HG03135 (cell line): Measurements from ENCODE around the gene MYCN.
"Not testable (repeated sequence)": the region's sequence is repeated elsewhere in the genome, so short reads cannot be mapped to it uniquely, and the experiment has no call there.

ENCODE experiments used
- ATAC-seq: cut with Tn5 transposase; IDR thresholded peaks from one replicate; pipeline ENCODE4 v1.9.1; 2021; ENCODE audit warnings: mild to moderate bottlenecking, moderate library complexity; ENCODE audit not compliant: unreplicated experiment

MYCN gene

DNA sequence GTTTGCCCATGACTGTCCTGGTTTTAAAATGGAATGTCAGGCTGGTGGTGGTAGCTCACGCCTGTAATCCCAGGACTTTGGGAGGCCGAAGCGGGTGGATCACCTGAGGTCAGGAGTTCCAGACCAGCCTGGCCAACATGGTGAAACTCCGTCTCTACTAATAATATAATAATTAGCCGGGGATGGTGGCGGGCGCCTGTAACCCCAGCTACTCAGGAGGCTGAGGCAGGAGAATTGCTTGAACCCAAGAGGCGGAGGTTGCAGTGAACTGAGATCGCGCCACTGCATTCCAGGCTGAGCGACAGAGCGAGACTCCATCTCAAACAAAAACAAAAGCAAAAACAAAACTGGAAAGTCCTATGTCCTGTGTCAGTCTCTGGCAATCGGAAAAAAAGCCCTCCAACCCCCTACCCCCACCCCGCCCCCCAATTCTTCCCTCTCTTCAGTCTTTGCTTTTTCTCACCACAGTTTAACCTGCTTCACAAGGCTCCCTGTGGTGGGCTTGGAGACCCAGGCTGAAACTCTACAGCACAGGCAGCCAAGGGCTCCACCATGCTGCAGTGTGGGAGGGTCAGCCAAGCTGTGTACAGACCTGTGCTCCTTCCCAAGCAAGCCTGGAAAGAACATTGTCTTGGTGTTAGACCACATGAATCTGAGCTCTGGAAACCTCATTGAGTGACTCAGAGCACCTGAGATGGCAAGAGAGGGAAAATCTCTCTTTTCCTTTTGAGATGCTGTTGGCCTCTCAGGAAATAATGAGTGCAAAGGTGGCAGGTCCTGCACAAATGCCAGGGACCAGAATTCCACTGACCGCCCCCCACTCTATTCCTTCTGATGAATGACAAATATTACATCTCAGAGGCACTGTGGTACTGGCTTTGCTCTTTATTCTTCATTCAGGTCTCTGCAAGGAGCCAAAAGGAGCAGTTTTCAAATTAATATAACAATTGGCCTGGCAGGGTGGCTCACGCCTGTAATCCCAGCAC is 16.7 kb downstream of the MYCN start:
- no peak for ATAC-seq

DNA sequence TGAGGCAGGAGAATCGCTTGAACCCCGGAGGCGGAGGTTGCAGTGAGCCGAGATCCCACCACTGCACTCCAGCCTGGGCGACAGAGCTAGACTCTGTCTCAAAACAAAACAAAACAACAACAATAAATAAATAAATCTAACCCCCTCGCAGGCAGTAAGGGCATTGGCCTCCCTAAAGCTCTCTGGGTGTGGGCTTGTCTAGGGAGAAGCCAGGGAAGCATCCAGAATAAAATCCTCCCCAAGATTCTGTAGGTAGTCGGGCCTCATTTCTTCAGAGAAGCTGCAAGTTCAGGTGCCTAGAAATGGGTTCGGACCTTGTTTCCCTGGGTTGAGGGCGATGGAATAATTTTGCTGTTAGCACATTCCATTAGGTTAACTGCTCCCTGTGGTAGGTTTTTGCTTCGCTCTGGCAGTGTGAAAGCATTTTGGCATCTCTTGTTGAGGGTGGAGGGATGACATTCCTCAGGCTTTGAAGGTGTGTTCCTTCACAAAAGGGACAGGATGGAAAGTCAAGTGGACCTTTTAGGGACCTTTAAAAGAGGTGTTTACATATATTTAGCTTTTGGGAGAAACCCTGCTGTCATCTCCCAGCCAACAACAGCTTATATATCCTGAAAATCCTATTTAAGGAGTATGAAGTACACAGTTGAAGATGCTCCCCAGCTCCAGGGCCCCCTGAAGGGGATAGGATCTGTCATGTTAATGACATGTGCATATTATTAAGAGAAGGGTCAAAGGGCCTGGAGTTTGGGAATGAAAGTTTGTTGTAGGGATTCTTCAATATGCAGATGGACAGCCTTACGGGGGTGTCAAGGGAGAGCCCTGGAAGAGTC is 17.7 kb downstream of the MYCN start:
- no peak for ATAC-seq

- no peak for ATAC-seq
Observed at GRCh38 chr2:15959331-15960153, 19.2 kb downstream of the MYCN start.

- not testable (repeated sequence) for ATAC-seq
Observed at GRCh38 chr2:15960154-15960520, 19.8 kb downstream of the MYCN start.

- not testable (repeated sequence) for ATAC-seq
Observed at GRCh38 chr2:15963109-15963976, 23.0 kb downstream of the MYCN start.

- no peak for ATAC-seq
Observed at GRCh38 chr2:15963977-15964670, 23.8 kb downstream of the MYCN start.

GRCh38 chr2:15964936-15965563 is 24.7 kb downstream of the MYCN start:
- no peak for ATAC-seq

DNA sequence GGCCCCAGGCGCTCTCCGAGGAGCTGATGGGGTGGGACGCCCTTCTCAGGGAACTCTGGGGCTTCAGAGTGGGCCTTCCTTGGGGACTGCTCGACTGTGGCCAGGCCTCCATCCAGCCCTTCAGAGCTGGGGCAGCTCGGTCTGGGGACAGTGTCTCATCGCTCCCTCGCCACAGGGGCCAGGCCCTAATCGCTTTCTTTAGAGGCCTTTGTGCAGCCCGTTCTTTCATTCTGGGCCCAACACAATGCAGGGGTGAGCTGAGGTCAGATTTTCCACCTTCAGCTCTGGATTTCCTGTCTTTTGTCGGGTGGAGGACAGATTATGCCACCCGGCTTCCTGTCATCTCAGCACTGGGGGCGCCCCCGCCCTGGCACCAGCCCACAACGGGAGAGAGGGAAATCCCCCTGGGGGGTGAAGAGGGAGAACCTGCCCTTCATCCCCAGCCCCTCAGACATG is 25.2 kb downstream of the MYCN start:
- ATAC-seq: no peak

DNA sequence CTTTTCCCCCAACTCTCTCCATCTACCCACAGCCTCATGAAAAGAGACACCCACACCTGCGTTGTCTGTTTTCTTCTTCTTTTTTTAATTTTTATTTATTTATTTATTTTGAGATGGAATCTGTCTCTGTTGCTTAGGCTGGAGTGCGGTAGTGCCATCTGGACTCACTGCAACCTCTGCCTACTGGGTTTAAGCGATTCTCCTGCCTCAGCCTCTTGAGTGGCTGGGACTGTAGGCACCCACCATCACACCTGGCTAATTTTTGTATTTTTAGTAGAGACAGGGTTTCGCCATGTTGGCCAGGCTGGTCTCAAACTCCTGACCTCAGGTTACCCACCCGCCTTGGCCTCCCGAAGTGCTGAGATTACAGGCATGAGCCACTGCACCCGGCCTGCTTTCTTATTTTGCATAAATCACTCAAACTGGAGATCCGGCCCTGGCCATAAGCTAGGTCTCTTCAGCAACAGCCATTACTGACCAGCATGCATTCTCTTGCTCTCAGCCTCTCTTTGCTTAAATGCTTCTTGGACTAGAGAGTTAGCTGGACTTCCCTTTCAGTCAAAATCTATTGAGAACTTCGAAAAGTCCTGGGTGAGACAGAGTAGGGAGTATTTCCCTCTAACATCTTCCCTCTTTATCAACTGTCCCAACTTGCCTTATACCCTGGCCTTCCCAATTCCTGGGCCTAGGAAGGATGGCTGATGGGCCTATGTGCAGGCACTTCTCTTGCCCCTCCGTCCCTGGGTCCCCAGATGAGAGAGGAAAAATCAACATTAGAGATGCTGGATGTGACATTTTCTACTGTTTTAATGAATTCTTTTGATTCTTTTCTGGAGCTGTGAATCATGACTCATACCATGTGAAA is 27.3 kb downstream of the MYCN start:
- no peak for ATAC-seq

GRCh38 chr2:15968280-15969178 is 28.2 kb downstream of the MYCN start:
- ATAC-seq: no peak

DNA sequence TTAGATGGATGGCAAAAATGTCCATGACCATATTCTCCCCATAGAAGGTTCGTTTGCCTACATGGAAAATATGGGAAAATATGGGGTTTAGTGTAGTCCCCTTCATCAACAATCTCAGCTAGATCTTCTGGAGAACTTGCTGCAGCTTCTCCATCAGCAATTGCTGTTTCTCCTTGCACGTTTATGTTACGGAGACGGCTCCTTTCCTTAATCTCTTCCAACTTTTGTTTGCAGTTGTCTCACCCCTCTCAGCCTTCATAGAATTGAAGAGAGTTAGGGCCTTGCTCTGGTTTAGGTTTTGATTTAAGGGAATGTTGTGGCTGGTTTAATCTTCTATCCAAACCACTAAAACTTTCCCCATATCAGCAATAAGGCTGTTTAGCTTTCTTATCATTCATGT is 28.9 kb downstream of the MYCN start:
- no peak for ATAC-seq

- ATAC-seq: no peak
Observed at GRCh38 chr2:15970701-15971100, 30.4 kb downstream of the MYCN start.

- no peak for ATAC-seq
Observed at GRCh38 chr2:15971351-15971750, 31.0 kb downstream of the MYCN start.

DNA sequence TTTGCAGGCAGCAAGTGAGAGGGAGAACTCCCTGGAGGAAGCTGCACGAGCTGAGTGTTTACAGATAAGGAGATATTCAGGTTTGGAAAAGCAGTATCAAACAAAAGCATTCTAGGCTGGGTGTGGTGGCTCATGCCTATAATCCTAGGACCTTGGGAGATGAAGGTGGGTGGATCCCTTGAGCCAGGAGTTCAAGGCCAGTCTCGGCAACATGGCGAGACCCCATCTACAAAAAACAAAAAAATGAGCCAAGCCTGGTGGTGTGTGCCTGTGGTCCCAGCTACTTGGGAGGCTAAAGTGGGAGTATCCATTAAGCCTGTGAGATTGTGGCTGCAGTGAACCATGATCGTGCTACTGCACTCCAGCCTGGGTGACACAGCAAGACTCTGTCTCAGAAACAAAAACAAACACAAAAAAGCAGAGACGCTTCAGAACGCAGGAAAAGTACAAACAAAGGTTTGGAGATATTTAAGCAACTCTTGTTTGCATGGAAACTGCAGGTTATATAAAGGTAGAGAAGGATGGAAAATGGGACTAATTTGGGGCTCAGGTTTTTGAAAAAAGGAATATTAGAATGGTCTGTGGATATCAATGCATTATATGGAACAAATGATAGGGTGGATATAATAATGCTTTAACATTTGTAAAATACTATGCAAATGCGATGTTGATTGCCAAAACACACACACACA is 31.6 kb downstream of the MYCN start:
- no peak for ATAC-seq

DNA sequence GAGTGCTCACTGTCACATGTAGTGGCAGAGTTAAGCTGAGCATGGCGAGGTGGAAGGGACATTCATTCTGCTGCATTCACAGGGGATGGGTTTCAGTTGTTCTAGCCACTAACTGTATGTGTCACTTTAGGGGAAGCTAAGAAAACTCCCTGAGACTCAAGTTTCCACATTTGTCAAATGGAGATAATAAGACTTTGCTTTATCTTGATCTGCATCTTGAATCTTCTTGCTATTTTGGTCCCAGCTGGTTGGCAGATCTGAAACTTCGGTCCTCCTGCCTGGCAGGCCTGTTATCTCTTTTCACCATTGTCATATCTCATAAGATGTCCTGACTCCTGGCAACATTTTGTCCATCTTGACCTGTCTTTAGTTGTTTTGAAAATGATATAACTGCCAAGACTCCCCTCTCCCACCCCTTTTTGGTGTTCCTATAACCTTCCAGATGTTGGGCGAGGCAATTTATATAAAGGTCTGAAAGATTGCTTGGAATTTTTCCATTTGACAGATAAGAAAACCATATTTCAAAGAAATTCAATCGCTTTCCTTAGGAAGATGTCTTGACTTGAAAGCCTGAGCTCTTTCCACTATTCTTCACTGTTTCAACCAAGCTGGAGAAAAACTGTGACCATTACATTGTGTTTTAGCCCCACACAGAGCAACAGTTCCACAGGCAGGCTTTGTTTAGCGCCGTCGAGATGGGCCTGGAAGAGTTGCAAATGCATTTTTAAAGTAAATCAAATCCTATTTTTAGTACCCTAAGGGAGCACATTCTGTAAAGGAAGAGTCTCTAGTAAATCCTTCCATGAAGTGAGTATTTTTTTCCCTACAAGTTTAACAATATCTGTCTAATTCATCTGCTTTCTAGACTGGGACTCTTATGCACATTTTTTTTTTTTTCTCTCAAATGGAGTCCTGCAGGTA is 33.4 kb downstream of the MYCN start:
- ATAC-seq: no peak
